HepG2 (cell line): Measurements from ENCODE around the gene RPL34. TPM values are rescaled to one million over a fixed set of nuclear protein-coding genes. Genes with fewer than 3 reads are reported as not detected.

Source experiments
- ATAC-seq: fragments of 200-7000 bp; cut with Tn5 transposase; 3 replicates; pipeline ENCODE4 v1.9.1; 2020; ENCODE audit warnings: mild to moderate bottlenecking, moderate library complexity
- BruUV-seq: library from RNA; stranded (reverse); fragments of 400-500 nt; replicated peaks from 2 replicates; lab custom pipeline; 2021; lab: Mats Ljungman, UMichigan
- CTCF ChIA-PET: fragments of 300-600 bp; formaldehyde crosslinking; extraction: SDS; loops from one replicate; lab custom pipeline; 2021; ENCODE audit warnings: low total read pairs, inconsistent platforms, low intra/inter-chr PET ratio; lab: Yijun Ruan, JAX
- POLR2A ChIA-PET: fragments of 350-600 bp; sonication (Branson Sonifier 250); formaldehyde crosslinking; loops from one replicate; lab custom pipeline; 2020; ENCODE audit warnings: antibody characterized with exemption, inconsistent platforms; lab: Yijun Ruan, JAX
- DNase-seq: peaks from one replicate; pipeline ENCODE4 v3.0.0-alpha.2; 2015; ENCODE audit warnings: low spot score
- FAIRE-seq: peaks from 3 replicates; lab custom pipeline; 2011; peaks lifted over from hg19 to GRCh38; lab: Jason Lieb, UNC
- H2AFZ ChIP-seq: one replicate; pipeline ENCODE4 v1.6.1; 2011; ENCODE audit warnings: low read length, inconsistent platforms
- H3K27ac ChIP-seq: fragments of 300-600 bp; 3 replicates; pipeline ENCODE4 v1.8.0; 2011; ENCODE audit warnings: mixed run types, mild to moderate bottlenecking, mixed read lengths, low read length, inconsistent platforms; ENCODE audit not compliant: insufficient read depth; ENCODE audit errors: extremely low read length
- H3K27me3 ChIP-seq, 2 experiments: fragments of 200-600 bp in 1 of 2; 2 replicates in 1 of 2; 3 replicates in 1 of 2; pipeline versions ENCODE4 v1.6.0 to v1.8.0; 2011; ENCODE audit warnings: low read length in 2 of 2, mild to moderate bottlenecking in 2 of 2, moderate library complexity in 2 of 2, inconsistent platforms in 1 of 2; ENCODE audit not compliant: insufficient read depth in 2 of 2, control insufficient read depth in 1 of 2
- H3K36me3 ChIP-seq, 2 experiments: fragments of 200-600 bp in 1 of 2; replicated peaks in 1 of 2; 2 replicates in 1 of 2; 3 replicates in 1 of 2; pipeline versions ENCODE4 v1.5.1 to v1.8.0; 2011; ENCODE audit warnings: low read length in 2 of 2, inconsistent platforms in 1 of 2; ENCODE audit not compliant: insufficient read depth in 2 of 2, control insufficient read depth in 1 of 2
- H3K4me1 ChIP-seq: 2 replicates; pipeline ENCODE4 v1.5.1; 2012; ENCODE audit warnings: low read length, inconsistent platforms; ENCODE audit not compliant: insufficient read depth
- H3K4me2 ChIP-seq: 2 replicates; pipeline ENCODE4 v1.6.0; 2011; ENCODE audit warnings: low read depth, low read length, inconsistent platforms
- H3K4me3 ChIP-seq, 3 experiments: fragments of 200-600 bp in 1 of 3; sonication (generic), shearing (Covaris generic) in 1 of 3; replicated peaks in 1 of 3; 2 replicates each; pipeline ENCODE4 v1.5.1; 2011 to 2016; ENCODE audit warnings: low read length in 3 of 3, inconsistent platforms in 2 of 3, low read depth in 2 of 3, mild to moderate bottlenecking in 2 of 3, control low read depth in 1 of 3, mixed read lengths in 1 of 3; ENCODE audit not compliant: insufficient read depth in 1 of 3
- H3K79me2 ChIP-seq: one replicate; pipeline ENCODE4 v1.6.1; 2011; ENCODE audit warnings: low read length, inconsistent platforms; ENCODE audit not compliant: insufficient read depth
- H3K9ac ChIP-seq: 2 replicates; pipeline ENCODE4 v1.6.0; 2011; ENCODE audit warnings: mild to moderate bottlenecking, low read depth, low read length, inconsistent platforms; ENCODE audit not compliant: insufficient read depth
- H3K9me3 ChIP-seq: 2 replicates; pipeline ENCODE4 v1.5.1; 2012; ENCODE audit warnings: mild to moderate bottlenecking, low read length
- H4K20me1 ChIP-seq: 2 replicates; pipeline ENCODE4 v1.6.0; 2011; ENCODE audit warnings: inconsistent platforms, mild to moderate bottlenecking, low read length, moderate library complexity; ENCODE audit not compliant: insufficient read depth
- CBX5 ChIP-seq: sonication (generic); formaldehyde crosslinking; IDR thresholded peaks from 2 replicates; pipeline ENCODE4 v1.4.0; 2020; ENCODE audit warnings: missing genetic modification reagents, borderline replicate concordance
- CC2D1A ChIP-seq: sonication (generic); formaldehyde crosslinking; IDR thresholded peaks from 2 replicates; pipeline ENCODE4 v1.8.1; 2023; ENCODE audit warnings: mild to moderate bottlenecking, missing genetic modification reagents
- GATAD2A ChIP-seq: IDR thresholded peaks from 2 replicates; pipeline ENCODE4 v1.6.1; 2016
- MEF2D ChIP-seq: sonication (generic); formaldehyde crosslinking; IDR thresholded peaks from 2 replicates; pipeline ENCODE4 v1.5.1; 2020; ENCODE audit warnings: mild to moderate bottlenecking, missing genetic modification reagents
- ZFP37 ChIP-seq: sonication (generic); formaldehyde crosslinking; IDR thresholded peaks from 2 replicates; pipeline ENCODE4 v1.4.0; 2020; ENCODE audit warnings: missing genetic modification reagents, borderline replicate concordance
- ZNF468 ChIP-seq: sonication (generic); formaldehyde crosslinking; IDR thresholded peaks from 2 replicates; pipeline ENCODE4 v1.8.0; 2022; ENCODE audit warnings: mild to moderate bottlenecking, moderate library complexity, missing genetic modification reagents
- WGBS: methylation state at CpG from one replicate; pipeline ENCODE4 v1.1.6; 2017; ENCODE audit warnings: low lambda C conversion rate; 5-methylcytosine and 5-hydroxymethylcytosine counted together
- in situ Hi-C: cut with HindIII; loops from 2 replicates; pipeline ENCODE4 v1.10.0; 2017; ENCODE audit warnings: low pct_unique_long_range_greater_than_20kb; ENCODE audit not compliant: extremely low pct_ligation_motif_present
- intact Hi-C: fragments of 100-400 bp; cut with micrococcal nuclease; formaldehyde crosslinking; loops from one replicate; pipeline ENCODE4 v1.10.0; 2022; ENCODE audit not compliant: unreplicated experiment
- polyA plus RNA-seq, 8 experiments: library from polyadenylated mRNA; depleted of rRNA in 3 of 8; stranded (reverse) in 7 of 8; unstranded in 1 of 8; fragments of >200 nt; fragmentation: Illumina TruSeq in 4 of 8; extraction: Trizol in 4 of 8; gene quantifications; 2 replicates each; pipeline versions ENCODE4 v1.2.1 to v1.2.3, GENCODE V29; 2011 to 2016; ENCODE audit warnings: low read depth in 4 of 8, missing spikeins in 1 of 8, mixed read lengths in 1 of 8; ENCODE audit not compliant: insufficient read depth in 1 of 8
- total RNA-seq, 5 experiments: library from RNA; depleted of rRNA; stranded (reverse); fragments of >200 nt; fragmentation: Illumina TruSeq; extraction: Trizol; gene quantifications; 2 replicates each; pipeline ENCODE4 v1.2.3, GENCODE V29; 2016; ENCODE audit warnings: low read depth in 1 of 5
- TF ChIP-seq, protein P1 (sequence below): IDR thresholded peaks from 2 replicates; pipeline ENCODE4 v1.6.1; 2018; ENCODE audit warnings: missing genetic modification reagents
- TF ChIP-seq, protein P2 (sequence below): sonication (generic); formaldehyde crosslinking; IDR thresholded peaks from 2 replicates; pipeline ENCODE4 v1.5.1; 2020; ENCODE audit warnings: missing genetic modification reagents, mild to moderate bottlenecking, borderline replicate concordance
- TF ChIP-seq, protein P3 (sequence below): sonication (generic); formaldehyde crosslinking; IDR thresholded peaks from 2 replicates; pipeline ENCODE4 v1.8.0; 2022; ENCODE audit warnings: mild to moderate bottlenecking, missing genetic modification reagents; ENCODE audit not compliant: insufficient replicate concordance
- TF ChIP-seq, protein P4 (sequence below): sonication (generic); formaldehyde crosslinking; IDR thresholded peaks from 2 replicates; pipeline ENCODE4 v1.4.0; 2020; ENCODE audit warnings: mild to moderate bottlenecking, low read depth, missing genetic modification reagents

The RPL34 gene
- total and polyA plus RNA-seq, 2 of the 13 experiments (the other 11 are each of a cell fraction or from before 2014, with no cell fraction given), result 2,235 to 3,985 TPM

DNA sequence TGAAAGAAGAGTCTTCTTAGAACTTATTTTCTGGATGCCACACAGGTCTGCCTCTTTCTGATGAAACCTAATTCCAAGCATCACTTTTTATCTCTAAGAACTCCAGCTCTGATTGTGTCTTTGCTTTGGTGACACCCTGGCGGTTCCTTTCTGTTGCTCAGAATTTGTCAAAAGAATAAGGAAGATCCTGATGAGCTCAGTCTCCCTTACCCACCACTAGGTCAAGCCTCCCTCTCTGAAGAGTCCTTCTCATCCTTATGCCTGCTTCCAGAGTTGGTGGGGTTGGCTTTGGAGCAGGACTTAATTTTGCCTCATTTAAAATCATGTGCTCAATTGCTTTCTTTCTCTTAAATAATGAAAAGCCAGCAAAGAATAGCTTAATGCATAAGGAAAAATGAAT, 31.5 kb upstream of the RPL34 start:
- H3K4me3 ChIP-seq, result no peak overlapping the region
- WGBS, result 33% methylated on average over 1 of the region's 1 CpG
- no peak overlapping the region for H3K27ac ChIP-seq
- TF ChIP-seq CBX5 (CRISPR knock-in tag), result no peak
- TF ChIP-seq, protein P1, sequence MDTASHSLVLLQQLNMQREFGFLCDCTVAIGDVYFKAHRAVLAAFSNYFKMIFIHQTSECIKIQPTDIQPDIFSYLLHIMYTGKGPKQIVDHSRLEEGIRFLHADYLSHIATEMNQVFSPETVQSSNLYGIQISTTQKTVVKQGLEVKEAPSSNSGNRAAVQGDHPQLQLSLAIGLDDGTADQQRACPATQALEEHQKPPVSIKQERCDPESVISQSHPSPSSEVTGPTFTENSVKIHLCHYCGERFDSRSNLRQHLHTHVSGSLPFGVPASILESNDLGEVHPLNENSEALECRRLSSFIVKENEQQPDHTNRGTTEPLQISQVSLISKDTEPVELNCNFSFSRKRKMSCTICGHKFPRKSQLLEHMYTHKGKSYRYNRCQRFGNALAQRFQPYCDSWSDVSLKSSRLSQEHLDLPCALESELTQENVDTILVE (CRISPR knock-in tag), result no peak
- no peak for TF ChIP-seq ZNF468 (CRISPR knock-in tag)
- TF ChIP-seq CC2D1A (CRISPR knock-in tag), result no peak
- TF ChIP-seq, protein P2, sequence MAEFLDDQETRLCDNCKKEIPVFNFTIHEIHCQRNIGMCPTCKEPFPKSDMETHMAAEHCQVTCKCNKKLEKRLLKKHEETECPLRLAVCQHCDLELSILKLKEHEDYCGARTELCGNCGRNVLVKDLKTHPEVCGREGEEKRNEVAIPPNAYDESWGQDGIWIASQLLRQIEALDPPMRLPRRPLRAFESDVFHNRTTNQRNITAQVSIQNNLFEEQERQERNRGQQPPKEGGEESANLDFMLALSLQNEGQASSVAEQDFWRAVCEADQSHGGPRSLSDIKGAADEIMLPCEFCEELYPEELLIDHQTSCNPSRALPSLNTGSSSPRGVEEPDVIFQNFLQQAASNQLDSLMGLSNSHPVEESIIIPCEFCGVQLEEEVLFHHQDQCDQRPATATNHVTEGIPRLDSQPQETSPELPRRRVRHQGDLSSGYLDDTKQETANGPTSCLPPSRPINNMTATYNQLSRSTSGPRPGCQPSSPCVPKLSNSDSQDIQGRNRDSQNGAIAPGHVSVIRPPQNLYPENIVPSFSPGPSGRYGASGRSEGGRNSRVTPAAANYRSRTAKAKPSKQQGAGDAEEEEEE, result no peak
- no peak for TF ChIP-seq ZFP37
- TF ChIP-seq, protein P3, sequence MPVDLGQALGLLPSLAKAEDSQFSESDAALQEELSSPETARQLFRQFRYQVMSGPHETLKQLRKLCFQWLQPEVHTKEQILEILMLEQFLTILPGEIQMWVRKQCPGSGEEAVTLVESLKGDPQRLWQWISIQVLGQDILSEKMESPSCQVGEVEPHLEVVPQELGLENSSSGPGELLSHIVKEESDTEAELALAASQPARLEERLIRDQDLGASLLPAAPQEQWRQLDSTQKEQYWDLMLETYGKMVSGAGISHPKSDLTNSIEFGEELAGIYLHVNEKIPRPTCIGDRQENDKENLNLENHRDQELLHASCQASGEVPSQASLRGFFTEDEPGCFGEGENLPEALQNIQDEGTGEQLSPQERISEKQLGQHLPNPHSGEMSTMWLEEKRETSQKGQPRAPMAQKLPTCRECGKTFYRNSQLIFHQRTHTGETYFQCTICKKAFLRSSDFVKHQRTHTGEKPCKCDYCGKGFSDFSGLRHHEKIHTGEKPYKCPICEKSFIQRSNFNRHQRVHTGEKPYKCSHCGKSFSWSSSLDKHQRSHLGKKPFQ (CRISPR knock-in tag), result no peak
- TF ChIP-seq, protein P4, sequence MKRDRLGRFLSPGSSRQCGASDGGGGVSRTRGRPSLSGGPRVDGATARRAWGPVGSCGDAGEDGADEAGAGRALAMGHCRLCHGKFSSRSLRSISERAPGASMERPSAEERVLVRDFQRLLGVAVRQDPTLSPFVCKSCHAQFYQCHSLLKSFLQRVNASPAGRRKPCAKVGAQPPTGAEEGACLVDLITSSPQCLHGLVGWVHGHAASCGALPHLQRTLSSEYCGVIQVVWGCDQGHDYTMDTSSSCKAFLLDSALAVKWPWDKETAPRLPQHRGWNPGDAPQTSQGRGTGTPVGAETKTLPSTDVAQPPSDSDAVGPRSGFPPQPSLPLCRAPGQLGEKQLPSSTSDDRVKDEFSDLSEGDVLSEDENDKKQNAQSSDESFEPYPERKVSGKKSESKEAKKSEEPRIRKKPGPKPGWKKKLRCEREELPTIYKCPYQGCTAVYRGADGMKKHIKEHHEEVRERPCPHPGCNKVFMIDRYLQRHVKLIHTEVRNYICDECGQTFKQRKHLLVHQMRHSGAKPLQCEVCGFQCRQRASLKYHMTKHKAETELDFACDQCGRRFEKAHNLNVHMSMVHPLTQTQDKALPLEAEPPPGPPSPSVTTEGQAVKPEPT (CRISPR knock-in tag), result no peak
- TF ChIP-seq MEF2D (CRISPR knock-in tag), result no peak
- no peak for TF ChIP-seq GATAD2A (CRISPR knock-in tag)
- H3K27me3 ChIP-seq, result peaks cover 0 to 6% of the 10 kb centered on the region in 2 experiments; a peak in 1 of 5 replicates
- no peaks in the 10 kb centered on the region for H3K79me2 ChIP-seq
- ChIA-PET POLR2A (interaction anchor here (1.4 kb wide), 1 partner anchor 32 kb away, joined by 3 read pairs; the partner anchor contains the start of gene RPL34), CTCF (no interaction called here)
- peaks cover 28% of the 10 kb centered on the region for H3K4me1 ChIP-seq
- no peaks in the 10 kb centered on the region for H3K9me3 ChIP-seq
- FAIRE-seq (no peak), ATAC-seq (no peak), DNase-seq (no peak)
- H2AFZ ChIP-seq, result no peak overlapping the region
- H3K9ac ChIP-seq, result no peak overlapping the region
- BruUV-seq, result no TSS peak
- intact Hi-C loops (no loop called here), in situ Hi-C loops (no loop called here)
- no peak overlapping the region for H3K4me2 ChIP-seq
- H3K36me3 ChIP-seq, result no peaks in the 10 kb centered on the region
- no peaks in the 10 kb centered on the region for H4K20me1 ChIP-seq
